ENCODE measurements around the gene NOL4L. TPM values are rescaled to one million over a fixed set of nuclear protein-coding genes. Genes with fewer than 3 reads are reported as not detected.

The NOL4L gene
- total and polyA plus RNA-seq, 2 experiments from 2014 or later: 38.8 to 39.2 TPM

DNA sequence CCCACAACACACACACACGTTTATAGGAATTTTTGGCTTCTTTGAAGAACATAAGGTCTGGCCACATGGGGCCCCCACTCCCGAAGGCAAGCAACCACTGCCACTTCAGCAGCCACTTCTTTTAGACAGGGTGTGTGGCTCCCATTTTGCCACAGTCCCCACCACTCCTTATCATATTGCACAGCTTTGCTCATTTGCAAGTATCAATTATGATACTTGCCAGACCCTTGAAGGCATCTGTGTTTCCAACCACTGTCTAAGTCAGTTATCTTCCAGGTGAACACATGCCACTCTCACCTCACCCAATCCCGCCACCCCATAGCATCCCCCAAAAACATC, 73.1 kb downstream of the NOL4L start:
- Histone ChIP-seq H3K4me2 (no peak overlapping the region), H4K20me1 (replicated peaks; ENCODE audit: insufficient read depth) (no peaks in the 10 kb centered on the region), H3K36me3 (ENCODE audit: insufficient read depth) (no peaks in the 10 kb centered on the region), H3K27me3 (ENCODE audit: insufficient read depth) (no peaks in the 10 kb centered on the region), H3F3A (replicated peaks; ENCODE audit: low read depth) (peaks cover 8% of the 10 kb centered on the region; the same call in 1 of the 2 replicates), H2AFZ (no peak overlapping the region), H3K4me1 (ENCODE audit: insufficient read depth) (peaks cover 18% of the 10 kb centered on the region), H3K79me2 (replicated peaks; ENCODE audit: insufficient read depth) (no peaks in the 10 kb centered on the region), H3K27ac (ENCODE audit: low read depth) (no peak overlapping the region), H3K4me3 (no peak overlapping the region), H3K9me2 (ENCODE audit: insufficient read depth) (no peaks in the 10 kb centered on the region; the same call in 1 of the 2 replicates)
- Mint-ChIP-seq H3K4me3 (no peak overlapping the region), H3K36me3 (ENCODE audit: low read depth) (no peaks in the 10 kb centered on the region), H3K27ac (no peak overlapping the region), H3K9me3 (no peaks in the 10 kb centered on the region), H3K27me3 (ENCODE audit: insufficient read depth, low read depth, poor library complexity) (peaks cover 13% of the 10 kb centered on the region), H3K4me1 (peaks cover 27% of the 10 kb centered on the region)
- no peak for DNase-seq (ENCODE audit: low spot score)
- ATAC-seq: no peak
- TF ChIP-seq ETS1 (IDR thresholded peaks at IDR 0.05) (no peak), EZH2phosphoT487 (IDR thresholded peaks at IDR 0.05; ENCODE audit: unreplicated experiment) (no peak), NANOG (IDR thresholded peaks at IDR 0.05; ENCODE audit: borderline replicate concordance) (no peak), ZNF462 (CRISPR knock-in tag; IDR thresholded peaks at IDR 0.05) (no peak), REST (IDR thresholded peaks at IDR 0.05; ENCODE audit: unreplicated experiment) (no peak), POLR2AphosphoS5 (IDR thresholded peaks at IDR 0.05; ENCODE audit: low read depth) (no peak), ZNF114 (CRISPR knock-in tag; IDR thresholded peaks at IDR 0.05) (no peak), JUNB (IDR thresholded peaks at IDR 0.05; ENCODE audit: unreplicated experiment) (no peak), CREB1 (CRISPR knock-in tag; IDR thresholded peaks at IDR 0.05; ENCODE audit: low read depth) (no peak), EZH2 (IDR thresholded peaks at IDR 0.05; ENCODE audit: low read depth, unreplicated experiment) (no peak), STAT1 (IDR thresholded peaks at IDR 0.05; ENCODE audit: unreplicated experiment) (no peak), ZNF331 (CRISPR knock-in tag; IDR thresholded peaks at IDR 0.05; ENCODE audit: low read depth) (no peak)
- TF ChIP-seq, protein P1, sequence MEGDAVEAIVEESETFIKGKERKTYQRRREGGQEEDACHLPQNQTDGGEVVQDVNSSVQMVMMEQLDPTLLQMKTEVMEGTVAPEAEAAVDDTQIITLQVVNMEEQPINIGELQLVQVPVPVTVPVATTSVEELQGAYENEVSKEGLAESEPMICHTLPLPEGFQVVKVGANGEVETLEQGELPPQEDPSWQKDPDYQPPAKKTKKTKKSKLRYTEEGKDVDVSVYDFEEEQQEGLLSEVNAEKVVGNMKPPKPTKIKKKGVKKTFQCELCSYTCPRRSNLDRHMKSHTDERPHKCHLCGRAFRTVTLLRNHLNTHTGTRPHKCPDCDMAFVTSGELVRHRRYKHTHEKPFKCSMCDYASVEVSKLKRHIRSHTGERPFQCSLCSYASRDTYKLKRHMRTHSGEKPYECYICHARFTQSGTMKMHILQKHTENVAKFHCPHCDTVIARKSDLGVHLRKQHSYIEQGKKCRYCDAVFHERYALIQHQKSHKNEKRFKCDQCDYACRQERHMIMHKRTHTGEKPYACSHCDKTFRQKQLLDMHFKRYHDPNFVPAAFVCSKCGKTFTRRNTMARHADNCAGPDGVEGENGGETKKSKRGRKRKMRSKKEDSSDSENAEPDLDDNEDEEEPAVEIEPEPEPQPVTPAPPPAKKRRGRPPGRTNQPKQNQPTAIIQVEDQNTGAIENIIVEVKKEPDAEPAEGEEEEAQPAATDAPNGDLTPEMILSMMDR (conservative IDR thresholded peaks at IDR 0.05; ENCODE audit: low read depth in 2 of 2): no peak

All from GM23338 (cell line).